Adipocyte (in vitro differentiated cells): Measurements from ENCODE around the gene MAML3.

Experiments
- DNase-seq: peaks from one replicate; pipeline ENCODE4 v3.0.0-alpha.2; 2015; ENCODE audit warnings: low read depth
- H3K27me3 ChIP-seq: replicated peaks from 2 replicates; pipeline ENCODE4 v1.7.0; 2013; ENCODE audit warnings: mild to moderate bottlenecking, low read length, moderate library complexity; ENCODE audit not compliant: control insufficient read depth, insufficient read depth
- H3K36me3 ChIP-seq: 2 replicates; pipeline ENCODE4 v1.7.0; 2013; ENCODE audit warnings: low read length, mild to moderate bottlenecking, moderate library complexity; ENCODE audit not compliant: control insufficient read depth, insufficient read depth, severe bottlenecking
- H3K4me1 ChIP-seq: 2 replicates; pipeline ENCODE4 v1.7.0; 2013; ENCODE audit warnings: mild to moderate bottlenecking, low read length, moderate library complexity; ENCODE audit not compliant: control insufficient read depth, insufficient read depth
- H3K4me3 ChIP-seq: 2 replicates; pipeline ENCODE4 v1.7.0; 2013; ENCODE audit warnings: mild to moderate bottlenecking, low read length, moderate library complexity
- H3K9ac ChIP-seq: 2 replicates; pipeline ENCODE4 v1.7.0; 2013; ENCODE audit warnings: mild to moderate bottlenecking, low read length, moderate library complexity
- H3K9me3 ChIP-seq: 2 replicates; pipeline ENCODE4 v1.7.0; 2013; ENCODE audit warnings: mild to moderate bottlenecking, low read length, moderate library complexity; ENCODE audit not compliant: control insufficient read depth

Gene MAML3

DNA sequence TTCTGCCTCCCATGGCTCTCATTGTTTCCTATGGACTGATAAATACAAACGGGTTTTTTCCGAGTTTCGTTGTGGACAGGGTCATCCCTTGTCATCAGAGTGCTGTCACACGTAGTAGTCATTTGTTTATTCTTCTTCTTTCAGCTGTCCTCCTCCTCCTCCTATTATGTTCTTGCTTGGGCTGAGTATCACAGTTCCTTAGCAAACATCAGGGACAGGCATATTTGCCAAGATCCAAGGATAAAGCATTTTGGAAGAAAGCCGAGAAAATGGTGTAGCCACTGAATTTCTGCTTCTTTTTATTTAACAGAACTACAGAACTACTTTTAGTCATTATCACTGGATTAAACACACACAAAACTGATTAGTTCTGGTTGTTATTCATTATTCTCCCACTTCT lies 167.9 kb downstream of the MAML3 start:
- no peaks in the 10 kb centered on the region for H3K36me3 ChIP-seq
- DNase-seq, result no peak
- H3K27me3 ChIP-seq, result no peaks in the 10 kb centered on the region
- no peak overlapping the region for H3K9ac ChIP-seq
- peaks cover 16% of the 10 kb centered on the region for H3K4me1 ChIP-seq
- H3K9me3 ChIP-seq, result no peaks in the 10 kb centered on the region
- no peak overlapping the region for H3K4me3 ChIP-seq

DNA sequence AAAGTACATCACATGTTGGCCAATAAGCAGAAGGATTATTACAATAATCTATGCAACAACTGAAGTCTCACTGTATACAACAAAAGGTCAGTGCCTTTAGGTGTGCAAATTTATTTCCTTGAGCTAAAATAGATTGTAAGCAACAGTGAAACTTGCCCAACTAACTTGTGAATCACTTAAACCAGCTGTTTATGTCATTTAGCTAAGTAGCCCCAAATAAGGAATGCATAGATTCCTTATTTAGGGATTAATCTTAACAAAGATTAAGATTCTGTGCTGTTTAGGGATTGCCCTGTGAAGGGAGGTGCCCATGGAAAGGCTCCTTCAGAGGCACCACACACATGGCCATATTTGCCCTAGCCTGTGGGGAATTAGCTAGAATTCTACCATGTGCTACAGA lies 168.6 kb downstream of the MAML3 start:
- no peaks in the 10 kb centered on the region for H3K9me3 ChIP-seq
- no peak overlapping the region for H3K4me3 ChIP-seq
- no peaks in the 10 kb centered on the region for H3K36me3 ChIP-seq
- no peak overlapping the region for H3K9ac ChIP-seq
- H3K4me1 ChIP-seq, result peaks cover 16% of the 10 kb centered on the region
- no peaks in the 10 kb centered on the region for H3K27me3 ChIP-seq
- no peak for DNase-seq

DNA sequence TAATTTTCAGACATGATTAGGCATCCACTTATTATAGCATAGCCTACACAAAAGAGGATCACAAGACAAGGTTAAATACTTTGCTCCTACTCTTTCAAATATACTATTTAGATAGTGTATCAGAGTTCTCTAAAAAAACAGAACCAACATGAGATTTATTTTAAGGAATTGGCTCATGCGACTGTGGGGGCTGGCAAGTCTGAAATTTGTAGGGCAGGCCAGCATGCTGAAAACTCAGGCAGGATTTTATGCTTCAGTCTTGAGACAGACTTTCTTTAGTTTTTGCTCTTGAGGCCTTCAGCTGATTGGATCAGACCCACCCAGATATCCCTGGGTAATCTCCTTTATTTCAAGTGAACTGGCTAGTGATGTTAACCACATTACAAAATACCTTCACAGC lies 169.5 kb downstream of the MAML3 start:
- no peaks in the 10 kb centered on the region for H3K36me3 ChIP-seq
- peaks cover 16% of the 10 kb centered on the region for H3K4me1 ChIP-seq
- no peaks in the 10 kb centered on the region for H3K27me3 ChIP-seq
- no peak overlapping the region for H3K9ac ChIP-seq
- H3K4me3 ChIP-seq, result no peak overlapping the region
- no peak for DNase-seq
- H3K9me3 ChIP-seq, result no peaks in the 10 kb centered on the region

DNA sequence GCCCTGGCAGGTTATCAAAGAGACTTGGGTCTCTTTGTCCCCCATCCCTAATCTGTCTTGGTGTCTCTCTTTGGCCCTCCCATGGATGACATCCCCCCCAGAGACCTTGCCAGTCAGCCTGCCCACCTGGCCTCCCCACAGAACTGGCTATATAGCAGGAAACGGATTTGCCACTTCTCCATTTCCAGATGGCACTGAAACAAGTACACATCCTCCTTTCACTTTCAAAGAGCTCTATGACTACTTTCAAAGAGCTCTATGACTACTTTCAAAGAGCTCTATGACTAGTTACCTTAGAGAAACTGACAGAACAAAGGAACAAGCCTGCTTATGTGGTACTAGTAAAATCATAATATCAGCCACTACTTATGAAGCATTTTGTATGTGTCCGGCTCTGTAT lies 175.3 kb downstream of the MAML3 start:
- peaks cover 18% of the 10 kb centered on the region for H3K4me1 ChIP-seq
- no peak overlapping the region for H3K4me3 ChIP-seq
- no peaks in the 10 kb centered on the region for H3K27me3 ChIP-seq
- no peaks in the 10 kb centered on the region for H3K36me3 ChIP-seq
- DNase-seq, result no peak
- H3K9ac ChIP-seq, result no peak overlapping the region
- no peaks in the 10 kb centered on the region for H3K9me3 ChIP-seq

DNA sequence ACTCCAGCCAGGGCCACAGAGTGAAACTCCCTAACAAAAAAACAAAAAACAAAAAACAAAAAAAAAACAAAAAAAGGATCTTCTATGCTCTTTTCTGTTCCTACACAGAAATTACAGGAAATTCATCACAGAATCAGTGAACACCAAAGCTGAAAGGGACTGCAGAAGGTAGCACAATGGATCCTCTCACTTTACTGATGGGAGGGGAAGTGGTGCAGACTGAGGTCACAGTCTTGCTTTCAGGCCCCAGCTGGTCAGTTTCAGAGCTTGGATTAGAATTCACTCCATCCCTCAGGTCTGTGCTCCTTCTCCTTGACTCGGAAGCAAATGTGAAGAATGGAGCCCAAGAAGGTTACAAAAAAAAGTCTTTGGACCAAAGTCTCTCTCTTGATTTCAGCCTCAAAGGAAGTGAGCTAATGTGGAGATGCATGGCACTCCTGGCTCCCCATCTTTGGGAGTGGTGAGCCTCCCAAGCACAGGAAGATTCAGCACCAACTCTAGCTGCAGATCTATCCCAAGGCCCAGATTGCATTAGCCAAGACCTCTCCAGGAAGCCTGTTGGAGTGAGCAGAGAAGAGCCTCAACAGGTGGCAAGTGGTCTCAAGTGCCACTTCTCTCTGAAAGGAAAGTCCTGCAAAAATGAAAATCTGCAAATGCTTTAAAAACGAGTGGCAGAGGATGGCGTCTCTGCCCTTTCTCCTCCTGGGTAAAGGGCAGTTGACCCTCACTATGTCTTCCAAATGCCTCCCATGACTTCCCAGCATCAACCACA lies 176.0 kb downstream of the MAML3 start:
- Histone ChIP-seq H3K9ac (no peak overlapping the region), H3K4me1 (peaks cover 24% of the 10 kb centered on the region), H3K4me3 (no peak overlapping the region), H3K27me3 (no peaks in the 10 kb centered on the region), H3K9me3 (no peaks in the 10 kb centered on the region), H3K36me3 (no peaks in the 10 kb centered on the region)
- DNase-seq, result no peak

DNA sequence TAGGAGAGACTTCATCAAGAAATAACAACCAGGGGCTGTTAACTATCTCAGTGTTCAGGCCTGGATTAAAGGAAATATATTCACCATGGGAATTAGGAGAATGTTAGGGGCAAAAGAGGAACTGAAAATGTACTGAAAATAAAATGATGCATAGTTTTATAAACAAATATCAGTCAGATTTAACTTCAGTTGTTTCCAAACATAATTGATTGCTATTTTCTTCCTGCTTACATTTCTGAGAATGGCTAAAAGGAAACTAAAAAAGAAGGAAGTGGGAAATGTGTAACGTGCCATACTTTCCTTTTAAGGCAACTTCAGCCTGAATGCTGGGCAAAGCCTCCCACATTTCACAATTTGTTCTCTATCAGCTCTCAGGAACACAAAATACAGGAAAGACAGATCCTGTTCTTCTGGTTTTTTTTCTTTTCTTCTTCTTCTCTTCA lies 178.1 kb downstream of the MAML3 start:
- Histone ChIP-seq H3K9ac (peak overlapping the region; percentile 70), H3K4me1 (peaks cover 25% of the 10 kb centered on the region), H3K27me3 (no peaks in the 10 kb centered on the region), H3K4me3 (peak overlapping the region; percentile 33), H3K9me3 (no peaks in the 10 kb centered on the region), H3K36me3 (no peaks in the 10 kb centered on the region)
- DNase-seq, result peak; percentile 78

DNA sequence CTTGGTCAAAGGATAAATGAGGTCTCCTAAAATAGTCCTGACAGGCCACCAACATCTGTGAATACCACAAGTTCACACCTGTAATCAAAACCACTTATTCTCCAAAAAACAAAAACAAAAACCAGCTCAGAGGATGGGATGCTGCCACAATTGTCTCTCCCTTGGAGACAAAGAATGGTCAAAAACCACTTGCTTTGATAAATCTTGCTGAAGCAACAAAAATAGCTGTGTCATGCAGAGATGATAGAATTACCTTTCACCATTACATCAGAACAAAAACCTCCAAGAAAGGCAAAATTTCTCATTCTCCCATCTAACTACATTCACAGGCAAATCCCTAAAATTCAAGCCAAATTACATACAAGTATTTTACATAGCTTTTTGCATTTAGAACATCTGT lies 180.4 kb downstream of the MAML3 start:
- no peaks in the 10 kb centered on the region for H3K27me3 ChIP-seq
- no peaks in the 10 kb centered on the region for H3K9me3 ChIP-seq
- H3K4me1 ChIP-seq, result peaks cover 25% of the 10 kb centered on the region
- no peak overlapping the region for H3K9ac ChIP-seq
- no peak for DNase-seq
- no peak overlapping the region for H3K4me3 ChIP-seq
- no peaks in the 10 kb centered on the region for H3K36me3 ChIP-seq

DNA sequence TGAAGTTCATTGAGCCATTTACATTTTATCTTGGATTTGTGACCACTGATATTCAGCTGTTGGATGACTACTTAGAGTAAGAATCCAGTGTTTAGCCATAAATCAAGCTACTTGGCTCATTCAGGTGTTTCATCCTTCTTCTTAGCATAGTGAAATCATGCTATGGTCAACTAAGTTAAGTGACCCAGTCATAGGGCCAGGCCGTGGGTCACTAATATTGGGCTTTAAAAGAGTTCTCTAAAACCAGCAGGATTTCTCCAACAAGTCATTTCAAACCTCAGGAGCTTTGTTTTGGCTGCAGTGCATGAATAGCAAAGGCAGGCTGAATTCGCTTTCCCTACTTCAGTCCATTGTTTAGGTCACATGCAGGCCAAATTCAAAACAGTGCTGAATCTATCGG lies 181.0 kb downstream of the MAML3 start:
- H3K4me3 ChIP-seq, result no peak overlapping the region
- H3K4me1 ChIP-seq, result peaks cover 25% of the 10 kb centered on the region
- no peaks in the 10 kb centered on the region for H3K27me3 ChIP-seq
- DNase-seq, result no peak
- no peaks in the 10 kb centered on the region for H3K9me3 ChIP-seq
- no peaks in the 10 kb centered on the region for H3K36me3 ChIP-seq
- no peak overlapping the region for H3K9ac ChIP-seq

DNA sequence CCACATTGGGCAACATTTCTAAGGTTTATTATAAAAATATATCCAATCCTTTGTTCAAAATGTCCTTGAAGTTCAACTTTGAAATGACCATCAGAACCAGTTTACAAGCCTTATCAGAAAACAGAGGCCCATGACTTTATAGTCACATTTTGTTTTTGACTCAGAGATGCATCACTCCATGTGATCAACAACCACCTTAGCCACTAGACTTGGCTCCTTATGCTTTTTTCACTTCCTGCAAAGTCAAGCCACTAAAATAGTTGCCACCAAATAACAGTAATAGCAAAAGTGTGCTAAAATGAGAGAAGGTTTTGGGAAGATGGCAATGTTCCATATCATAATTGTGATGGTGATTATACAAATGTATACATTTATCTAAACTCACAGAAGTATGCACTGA lies 181.7 kb downstream of the MAML3 start:
- Histone ChIP-seq H3K27me3 (no peaks in the 10 kb centered on the region), H3K36me3 (no peaks in the 10 kb centered on the region), H3K9ac (no peak overlapping the region), H3K4me3 (no peak overlapping the region), H3K9me3 (no peaks in the 10 kb centered on the region), H3K4me1 (peaks cover 25% of the 10 kb centered on the region)
- DNase-seq, result no peak

DNA sequence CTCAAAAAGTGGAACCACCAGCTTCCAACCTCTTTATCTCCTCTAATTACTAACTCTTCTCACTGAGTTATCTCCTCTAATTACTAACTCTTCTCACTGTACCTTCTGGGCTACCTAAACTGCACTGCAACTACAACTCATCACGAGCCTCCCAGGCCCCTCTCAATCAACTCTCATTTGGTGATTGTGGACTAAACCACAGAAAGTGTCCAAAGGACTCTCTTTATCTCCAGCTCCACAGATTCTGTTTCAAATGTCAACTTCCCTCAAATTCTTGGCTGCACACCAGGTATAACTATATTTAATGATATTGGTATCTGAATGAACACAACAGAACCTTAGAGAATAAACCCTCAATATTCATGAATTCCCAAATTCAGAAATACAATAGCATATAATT lies 182.9 kb downstream of the MAML3 start:
- Histone ChIP-seq H3K9ac (no peak overlapping the region), H3K4me3 (no peak overlapping the region), H3K27me3 (no peaks in the 10 kb centered on the region), H3K36me3 (no peaks in the 10 kb centered on the region), H3K4me1 (peaks cover 18% of the 10 kb centered on the region), H3K9me3 (no peaks in the 10 kb centered on the region)
- DNase-seq, result no peak

DNA sequence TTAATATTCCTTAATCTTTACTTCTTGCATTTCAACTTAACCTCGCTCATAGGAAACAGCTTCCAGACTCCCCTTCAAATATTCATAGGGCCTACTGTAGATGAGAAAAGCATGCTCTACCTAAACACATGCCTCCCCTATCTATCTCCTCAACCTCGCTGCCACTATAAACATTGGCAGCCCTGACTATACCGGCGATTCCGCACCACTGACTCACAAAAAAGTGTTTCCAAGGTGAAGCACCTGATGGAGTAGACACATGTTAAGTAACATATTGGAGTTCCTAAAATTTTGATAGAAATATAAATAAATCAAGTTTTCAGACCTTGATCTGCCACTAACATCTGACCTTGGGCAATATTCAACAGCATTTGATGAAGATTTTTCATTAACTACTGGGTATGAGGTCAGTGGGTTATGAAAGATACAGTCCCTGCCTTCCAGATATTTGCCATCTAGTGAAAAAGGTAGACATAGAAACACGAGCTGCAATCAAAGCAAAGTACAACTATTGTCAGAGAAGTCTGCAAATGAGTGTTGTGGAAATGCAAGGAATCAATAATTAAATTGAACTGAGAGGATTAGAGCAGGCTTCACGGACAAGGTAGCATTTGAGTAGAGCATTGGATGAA lies 184.2 kb downstream of the MAML3 start:
- Histone ChIP-seq H3K4me1 (peaks cover 10% of the 10 kb centered on the region), H3K9ac (no peak overlapping the region), H3K9me3 (no peaks in the 10 kb centered on the region), H3K27me3 (no peaks in the 10 kb centered on the region), H3K4me3 (no peak overlapping the region), H3K36me3 (no peaks in the 10 kb centered on the region)
- no peak for DNase-seq
